Measurements from ENCODE around the gene SLAMF7.

DNA sequence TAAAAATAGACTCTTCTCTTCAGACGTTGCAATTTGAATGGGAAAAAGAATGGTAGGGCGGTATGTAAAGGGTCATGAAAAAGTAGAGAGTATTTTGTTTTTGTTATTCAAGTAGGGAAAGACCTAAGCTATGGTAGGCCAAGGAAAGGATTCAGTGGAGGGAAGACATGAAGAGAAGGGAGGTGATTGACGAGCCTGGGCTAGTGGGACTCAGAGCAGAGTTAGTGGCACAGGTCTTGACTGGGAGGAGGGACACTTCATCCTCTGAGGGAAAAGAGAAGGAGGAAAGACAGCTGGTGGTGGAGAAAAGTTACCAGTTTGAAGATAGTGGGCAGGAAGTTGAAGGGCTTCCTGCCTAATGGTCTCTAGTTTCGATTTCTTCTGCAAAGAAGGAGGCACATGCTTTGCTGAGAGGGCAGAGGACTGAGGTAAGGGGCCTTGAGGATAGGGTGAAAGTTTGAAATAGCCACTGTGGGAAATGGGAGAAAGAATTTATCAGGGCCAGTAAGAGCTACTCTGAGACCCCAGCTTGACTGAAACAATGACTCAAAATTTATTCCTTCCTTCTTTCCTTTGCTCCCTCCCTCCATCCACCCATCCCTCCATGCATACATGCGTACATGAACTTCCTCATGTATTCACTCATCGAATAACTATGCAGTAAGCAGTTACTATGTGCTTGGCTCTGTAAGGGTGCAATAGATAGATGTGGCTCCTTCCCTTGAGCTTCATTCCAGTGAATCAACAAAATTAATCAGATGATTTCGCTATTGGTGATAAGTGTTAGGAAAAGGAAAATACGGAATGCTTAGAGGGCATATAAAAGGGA, 31.6 kb upstream of the SLAMF7 start:
- TF ChIP-seq GATA2 (IDR thresholded peaks at IDR 0.05; ENCODE audit: insufficient read depth, insufficient read length, low read depth, low read length) (no peak), JUN (IDR thresholded peaks at IDR 0.05; ENCODE audit: borderline replicate concordance, insufficient read depth, insufficient read length, low read depth) (no peak), POLR2A (IDR thresholded peaks at IDR 0.05; ENCODE audit: low read depth, low read length) (no peak), EZH2 (IDR thresholded peaks at IDR 0.05; ENCODE audit: borderline replicate concordance, low read depth, low read length, severe bottlenecking) (no peak), POLR2AphosphoS5 (IDR thresholded peaks at IDR 0.05; ENCODE audit: insufficient read depth, low read depth, low read length) (no peak)
- TF ChIP-seq, protein P1, sequence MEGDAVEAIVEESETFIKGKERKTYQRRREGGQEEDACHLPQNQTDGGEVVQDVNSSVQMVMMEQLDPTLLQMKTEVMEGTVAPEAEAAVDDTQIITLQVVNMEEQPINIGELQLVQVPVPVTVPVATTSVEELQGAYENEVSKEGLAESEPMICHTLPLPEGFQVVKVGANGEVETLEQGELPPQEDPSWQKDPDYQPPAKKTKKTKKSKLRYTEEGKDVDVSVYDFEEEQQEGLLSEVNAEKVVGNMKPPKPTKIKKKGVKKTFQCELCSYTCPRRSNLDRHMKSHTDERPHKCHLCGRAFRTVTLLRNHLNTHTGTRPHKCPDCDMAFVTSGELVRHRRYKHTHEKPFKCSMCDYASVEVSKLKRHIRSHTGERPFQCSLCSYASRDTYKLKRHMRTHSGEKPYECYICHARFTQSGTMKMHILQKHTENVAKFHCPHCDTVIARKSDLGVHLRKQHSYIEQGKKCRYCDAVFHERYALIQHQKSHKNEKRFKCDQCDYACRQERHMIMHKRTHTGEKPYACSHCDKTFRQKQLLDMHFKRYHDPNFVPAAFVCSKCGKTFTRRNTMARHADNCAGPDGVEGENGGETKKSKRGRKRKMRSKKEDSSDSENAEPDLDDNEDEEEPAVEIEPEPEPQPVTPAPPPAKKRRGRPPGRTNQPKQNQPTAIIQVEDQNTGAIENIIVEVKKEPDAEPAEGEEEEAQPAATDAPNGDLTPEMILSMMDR (IDR thresholded peaks at IDR 0.05; ENCODE audit: extremely low read depth in 1 of 2, insufficient read depth in 1 of 2, low read depth in 1 of 2, low read length in 2 of 2), result no peak

Measured in endothelial cell of umbilical vein (primary cell).